GM15510 (cell line): Measurements from ENCODE around the gene CGNL1.

Experiments used
- POLR2A ChIP-seq: IDR thresholded peaks from 3 replicates; pipeline ENCODE4 v1.6.1; 2011; ENCODE audit warnings: borderline replicate concordance; ENCODE audit not compliant: insufficient read length; ENCODE audit errors: extremely low read depth

The CGNL1 gene

GRCh38 chr15:57517030-57517671, 140.8 kb downstream of the CGNL1 start:
- no peak for TF ChIP-seq POLR2A

DNA sequence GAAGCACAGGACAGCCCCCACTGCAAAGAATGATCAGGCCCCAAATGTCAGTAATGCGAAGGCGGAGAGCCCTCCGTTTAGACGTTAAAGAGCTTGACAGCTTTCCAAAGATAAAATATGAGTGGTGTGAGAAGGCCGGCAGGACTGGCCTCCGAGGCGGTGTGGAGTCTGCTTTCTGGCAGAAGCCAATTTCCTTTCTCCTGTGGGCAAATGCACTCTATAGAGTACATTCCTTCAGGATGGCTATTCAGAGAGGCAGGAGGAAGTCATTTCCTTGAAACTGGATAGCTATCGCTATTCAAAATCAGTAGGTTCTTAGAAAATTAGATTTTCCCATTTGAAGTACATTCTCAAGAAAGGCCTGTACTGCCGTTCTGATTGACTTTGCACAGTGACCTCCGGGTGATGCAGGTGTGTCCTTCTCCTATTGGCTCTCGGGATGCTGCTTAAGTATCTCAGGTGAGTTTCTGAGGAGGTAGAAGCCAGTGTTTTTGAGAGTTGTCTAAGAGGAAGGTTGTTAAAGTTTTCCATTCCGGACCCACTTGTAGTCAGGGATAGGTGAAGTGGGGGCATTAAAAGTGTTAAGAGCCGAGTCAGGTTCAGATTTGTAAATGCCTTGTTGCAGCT, 142.6 kb downstream of the CGNL1 start:
- no peak for TF ChIP-seq POLR2A

DNA sequence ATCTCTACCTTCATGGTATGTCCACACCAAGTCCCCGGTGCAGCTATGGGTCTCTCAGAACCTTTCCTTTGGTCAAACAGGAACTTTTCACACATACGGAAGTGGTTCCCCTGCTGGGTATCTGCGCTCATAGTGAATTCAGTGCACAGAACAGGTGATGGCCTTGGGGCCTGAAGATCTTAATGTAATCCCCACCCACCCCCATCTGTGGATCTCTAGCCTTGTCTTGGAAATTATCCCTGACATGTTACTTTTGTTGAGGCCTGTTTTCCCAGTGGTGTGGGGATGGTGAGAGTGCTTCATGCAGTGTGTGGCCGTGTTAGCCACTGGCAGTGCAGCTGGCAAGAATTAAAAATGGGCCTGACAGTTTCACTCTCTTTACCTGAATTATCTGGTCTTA, 143.5 kb downstream of the CGNL1 start:
- TF ChIP-seq POLR2A: no peak

DNA sequence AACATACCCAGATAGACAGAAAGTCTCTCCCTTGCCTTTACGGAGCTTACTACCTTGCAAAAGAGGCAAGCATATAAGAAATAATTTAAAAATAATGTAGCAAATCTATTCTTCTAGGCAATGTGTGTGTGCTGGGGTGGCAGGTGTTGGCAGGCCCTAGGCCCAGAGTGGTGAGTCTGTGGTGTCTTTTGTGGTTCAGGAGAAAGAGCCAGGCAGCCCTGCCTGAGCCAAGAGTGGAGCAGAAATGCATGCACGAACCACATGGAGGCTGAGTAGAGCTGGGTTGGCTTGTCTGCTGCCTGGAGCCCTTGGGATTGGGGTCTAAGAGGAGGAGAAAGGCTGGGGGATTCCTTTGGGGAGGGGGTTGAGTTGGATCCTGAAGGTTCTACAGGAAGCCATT, 145.2 kb downstream of the CGNL1 start:
- no peak for TF ChIP-seq POLR2A

DNA sequence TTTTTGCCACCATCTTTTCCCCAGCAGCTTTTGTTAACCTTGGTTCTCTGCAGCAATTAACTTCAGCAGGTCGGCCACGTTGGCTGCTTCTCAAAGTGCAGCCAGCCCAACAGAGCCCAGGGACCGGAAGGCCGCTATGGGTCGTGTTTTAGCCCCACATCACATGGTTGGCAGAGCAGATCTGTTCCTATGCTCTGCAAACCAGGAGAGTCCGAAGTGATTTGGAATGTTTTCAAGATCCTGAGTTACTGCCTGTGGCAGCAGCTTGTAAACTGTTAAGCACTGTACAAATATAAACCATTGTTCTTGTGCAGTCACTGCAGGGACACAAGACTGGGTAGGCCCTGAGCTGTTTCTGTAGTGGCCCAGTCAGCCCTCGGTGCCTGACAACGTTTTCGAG, 145.8 kb downstream of the CGNL1 start:
- no peak for TF ChIP-seq POLR2A

DNA sequence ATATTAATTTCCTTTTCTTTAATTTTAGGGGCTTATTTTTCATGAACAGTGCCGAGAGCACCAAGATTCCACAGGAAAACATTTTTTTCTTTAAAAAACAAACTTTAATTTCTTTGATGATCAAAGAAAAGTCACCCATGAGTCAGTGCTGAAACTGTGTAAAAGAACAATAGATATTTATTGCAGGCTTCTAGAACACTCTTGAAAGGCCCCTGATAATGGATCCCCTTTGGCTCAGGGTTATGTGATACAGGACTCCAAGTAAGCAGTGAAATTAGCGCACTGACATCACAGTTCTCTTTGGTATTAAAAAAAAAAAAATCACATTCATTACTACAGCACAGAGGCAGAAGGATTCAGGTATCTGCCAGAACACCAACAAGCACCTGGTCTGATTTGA, 149.3 kb downstream of the CGNL1 start:
- TF ChIP-seq POLR2A: no peak

GRCh38 chr15:57526076-57526475, 149.8 kb downstream of the CGNL1 start:
- no peak for TF ChIP-seq POLR2A

- no peak for TF ChIP-seq POLR2A
These were observed 150.3 kb downstream of the CGNL1 start for GRCh38 chr15:57526615-57527014.

- TF ChIP-seq POLR2A: no peak
These were observed 151.2 kb downstream of the CGNL1 start for GRCh38 chr15:57527382-57528091.

- TF ChIP-seq POLR2A: no peak
These were observed 152.7 kb downstream of the CGNL1 start for GRCh38 chr15:57528940-57529565.

GRCh38 chr15:57529748-57530147, 153.4 kb downstream of the CGNL1 start:
- TF ChIP-seq POLR2A: no peak

GRCh38 chr15:57532731-57533447, 156.6 kb downstream of the CGNL1 start:
- no peak for TF ChIP-seq POLR2A

GRCh38 chr15:57533448-57533799, 157.1 kb downstream of the CGNL1 start:
- TF ChIP-seq POLR2A: no peak

DNA sequence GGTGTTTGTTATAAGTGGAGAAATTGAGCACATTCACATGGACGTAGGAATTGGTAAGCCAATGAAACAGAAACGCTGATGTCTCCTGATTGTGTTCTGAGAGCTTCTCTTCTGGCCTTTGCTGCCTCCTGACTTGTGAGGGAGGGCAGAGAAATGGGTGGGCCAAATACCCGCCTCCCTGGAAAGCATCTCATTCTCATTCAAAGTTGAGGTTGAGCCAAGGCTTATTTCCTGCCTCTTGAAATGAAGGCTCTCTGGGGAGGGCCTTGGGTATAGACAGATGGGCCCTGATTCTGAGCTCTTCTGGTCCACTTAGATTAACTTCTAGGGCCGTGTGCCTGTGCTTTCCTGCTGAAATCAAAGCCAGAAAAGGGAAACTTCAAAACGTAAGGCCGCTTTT, 158.0 kb downstream of the CGNL1 start:
- TF ChIP-seq POLR2A: no peak

DNA sequence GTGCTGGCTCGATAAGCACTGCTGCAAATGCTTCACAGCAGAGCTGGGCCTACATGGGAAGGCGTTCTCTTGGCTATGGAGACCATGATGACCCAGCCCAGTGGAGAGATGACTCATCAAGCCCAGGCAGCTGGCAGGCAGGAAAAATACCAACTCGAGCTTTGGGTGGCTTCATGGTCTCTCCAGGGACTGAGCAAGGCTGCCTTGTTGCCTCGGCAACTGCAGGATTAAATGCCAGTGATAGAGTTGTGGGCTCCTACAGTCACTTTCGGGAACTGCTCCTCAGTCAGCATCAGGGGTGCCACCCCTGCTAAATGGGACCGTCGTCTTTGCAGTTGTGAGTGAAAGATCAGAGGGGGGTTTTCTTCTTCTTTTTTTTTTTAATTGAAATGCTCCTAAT, 160.8 kb downstream of the CGNL1 start:
- TF ChIP-seq POLR2A: no peak
